GM23338 (cell line): ENCODE data around the gene RPP40.

Experiments
- CREB1 ChIP-seq: fragments of 250-450 bp; sonication (Bioruptor Pico); IDR thresholded peaks from 2 replicates; pipeline ENCODE4 v1.5.0; 2020; ENCODE audit warnings: low read depth, mild to moderate bottlenecking, moderate library complexity
- EZH2 ChIP-seq: fragments of 200-600 bp; sonication (generic); IDR thresholded peaks from one replicate; pipeline ENCODE4 v1.8.0; 2017; ENCODE audit warnings: antibody characterized with exemption, mild to moderate bottlenecking, low read depth; ENCODE audit not compliant: unreplicated experiment
- EZH2phosphoT487 ChIP-seq: fragments of 200-600 bp; sonication (generic); IDR thresholded peaks from one replicate; pipeline ENCODE4 v1.8.1; 2018; ENCODE audit warnings: antibody characterized with exemption; ENCODE audit not compliant: unreplicated experiment
- JUNB ChIP-seq: IDR thresholded peaks from one replicate; pipeline ENCODE4 v1.6.1; 2016; ENCODE audit warnings: antibody characterized with exemption; ENCODE audit not compliant: unreplicated experiment
- NANOG ChIP-seq: IDR thresholded peaks from 2 replicates; pipeline ENCODE4 v1.6.1; 2016; ENCODE audit warnings: antibody characterized with exemption, borderline replicate concordance
- POLR2AphosphoS5 ChIP-seq: IDR thresholded peaks from 2 replicates; pipeline ENCODE4 v1.6.1; 2016; ENCODE audit warnings: antibody characterized with exemption, low read depth
- STAT1 ChIP-seq: IDR thresholded peaks from one replicate; pipeline ENCODE4 v1.6.1; 2016; ENCODE audit warnings: antibody characterized with exemption; ENCODE audit not compliant: unreplicated experiment
- ZNF114 ChIP-seq: fragments of 250-450 bp; sonication (Bioruptor Pico); IDR thresholded peaks from 2 replicates; pipeline ENCODE4 v1.5.0; 2020; ENCODE audit warnings: mild to moderate bottlenecking, moderate library complexity
- ZNF331 ChIP-seq: fragments of 250-450 bp; sonication (Bioruptor Pico); IDR thresholded peaks from 2 replicates; pipeline ENCODE4 v1.5.0; 2020; ENCODE audit warnings: low read depth, mild to moderate bottlenecking, moderate library complexity
- TF ChIP-seq, protein P1 (sequence below), 2 experiments: fragments of 200-600 bp in 1 of 2; sonication (generic) in 1 of 2; conservative IDR thresholded peaks; 2 replicates each; pipeline versions ENCODE4 v1.5.1 to v1.6.1; 2016 to 2017; ENCODE audit warnings: antibody characterized with exemption in 2 of 2, low read depth in 2 of 2, mild to moderate bottlenecking in 2 of 2, moderate library complexity in 1 of 2
- TF ChIP-seq, protein P2 (sequence below): IDR thresholded peaks from one replicate; pipeline ENCODE4 v1.6.1; 2018; ENCODE audit warnings: antibody characterized with exemption; ENCODE audit not compliant: unreplicated experiment
- TF ChIP-seq, protein P3 (sequence below): IDR thresholded peaks from 2 replicates; pipeline ENCODE4 v1.6.1; 2016; ENCODE audit warnings: antibody characterized with exemption
- TF ChIP-seq, protein P4 (sequence below): fragments of 250-450 bp; sonication (Bioruptor Pico); IDR thresholded peaks from 2 replicates; pipeline ENCODE4 v1.5.0; 2020; ENCODE audit warnings: mild to moderate bottlenecking, moderate library complexity

DNA sequence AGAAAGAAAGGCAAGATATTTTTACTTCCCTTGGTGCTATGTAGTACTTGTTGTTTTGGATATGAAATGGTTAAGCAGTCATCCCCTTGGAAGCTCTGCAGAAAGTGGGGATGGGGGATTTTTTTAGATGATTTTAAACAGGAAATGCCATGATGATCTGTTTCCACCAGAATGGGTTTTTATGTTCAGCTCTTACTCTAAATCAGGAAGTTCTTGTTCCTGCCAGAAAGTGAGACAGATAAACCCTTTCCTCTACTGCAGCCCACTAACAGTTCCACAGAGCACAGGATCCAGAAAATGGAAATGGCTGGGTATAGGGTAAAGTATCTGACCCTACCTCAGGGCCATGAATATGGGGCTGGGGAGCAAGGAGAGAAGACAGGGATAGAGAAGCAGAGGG lies 49.2 kb upstream of the RPP40 start:
- TF ChIP-seq, protein P1, sequence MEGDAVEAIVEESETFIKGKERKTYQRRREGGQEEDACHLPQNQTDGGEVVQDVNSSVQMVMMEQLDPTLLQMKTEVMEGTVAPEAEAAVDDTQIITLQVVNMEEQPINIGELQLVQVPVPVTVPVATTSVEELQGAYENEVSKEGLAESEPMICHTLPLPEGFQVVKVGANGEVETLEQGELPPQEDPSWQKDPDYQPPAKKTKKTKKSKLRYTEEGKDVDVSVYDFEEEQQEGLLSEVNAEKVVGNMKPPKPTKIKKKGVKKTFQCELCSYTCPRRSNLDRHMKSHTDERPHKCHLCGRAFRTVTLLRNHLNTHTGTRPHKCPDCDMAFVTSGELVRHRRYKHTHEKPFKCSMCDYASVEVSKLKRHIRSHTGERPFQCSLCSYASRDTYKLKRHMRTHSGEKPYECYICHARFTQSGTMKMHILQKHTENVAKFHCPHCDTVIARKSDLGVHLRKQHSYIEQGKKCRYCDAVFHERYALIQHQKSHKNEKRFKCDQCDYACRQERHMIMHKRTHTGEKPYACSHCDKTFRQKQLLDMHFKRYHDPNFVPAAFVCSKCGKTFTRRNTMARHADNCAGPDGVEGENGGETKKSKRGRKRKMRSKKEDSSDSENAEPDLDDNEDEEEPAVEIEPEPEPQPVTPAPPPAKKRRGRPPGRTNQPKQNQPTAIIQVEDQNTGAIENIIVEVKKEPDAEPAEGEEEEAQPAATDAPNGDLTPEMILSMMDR (conservative IDR thresholded peaks at IDR 0.05; ENCODE audit: low read depth in 2 of 2) = no peak
- TF ChIP-seq EZH2phosphoT487 = no peak
- TF ChIP-seq EZH2 = no peak
- TF ChIP-seq, protein P2, sequence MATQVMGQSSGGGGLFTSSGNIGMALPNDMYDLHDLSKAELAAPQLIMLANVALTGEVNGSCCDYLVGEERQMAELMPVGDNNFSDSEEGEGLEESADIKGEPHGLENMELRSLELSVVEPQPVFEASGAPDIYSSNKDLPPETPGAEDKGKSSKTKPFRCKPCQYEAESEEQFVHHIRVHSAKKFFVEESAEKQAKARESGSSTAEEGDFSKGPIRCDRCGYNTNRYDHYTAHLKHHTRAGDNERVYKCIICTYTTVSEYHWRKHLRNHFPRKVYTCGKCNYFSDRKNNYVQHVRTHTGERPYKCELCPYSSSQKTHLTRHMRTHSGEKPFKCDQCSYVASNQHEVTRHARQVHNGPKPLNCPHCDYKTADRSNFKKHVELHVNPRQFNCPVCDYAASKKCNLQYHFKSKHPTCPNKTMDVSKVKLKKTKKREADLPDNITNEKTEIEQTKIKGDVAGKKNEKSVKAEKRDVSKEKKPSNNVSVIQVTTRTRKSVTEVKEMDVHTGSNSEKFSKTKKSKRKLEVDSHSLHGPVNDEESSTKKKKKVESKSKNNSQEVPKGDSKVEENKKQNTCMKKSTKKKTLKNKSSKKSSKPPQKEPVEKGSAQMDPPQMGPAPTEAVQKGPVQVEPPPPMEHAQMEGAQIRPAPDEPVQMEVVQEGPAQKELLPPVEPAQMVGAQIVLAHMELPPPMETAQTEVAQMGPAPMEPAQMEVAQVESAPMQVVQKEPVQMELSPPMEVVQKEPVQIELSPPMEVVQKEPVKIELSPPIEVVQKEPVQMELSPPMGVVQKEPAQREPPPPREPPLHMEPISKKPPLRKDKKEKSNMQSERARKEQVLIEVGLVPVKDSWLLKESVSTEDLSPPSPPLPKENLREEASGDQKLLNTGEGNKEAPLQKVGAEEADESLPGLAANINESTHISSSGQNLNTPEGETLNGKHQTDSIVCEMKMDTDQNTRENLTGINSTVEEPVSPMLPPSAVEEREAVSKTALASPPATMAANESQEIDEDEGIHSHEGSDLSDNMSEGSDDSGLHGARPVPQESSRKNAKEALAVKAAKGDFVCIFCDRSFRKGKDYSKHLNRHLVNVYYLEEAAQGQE = no peak
- no peak for TF ChIP-seq POLR2AphosphoS5
- TF ChIP-seq NANOG = no peak
- TF ChIP-seq ZNF114 (CRISPR knock-in tag) = no peak
- no peak for TF ChIP-seq CREB1 (CRISPR knock-in tag)
- TF ChIP-seq JUNB = no peak
- TF ChIP-seq, protein P3, sequence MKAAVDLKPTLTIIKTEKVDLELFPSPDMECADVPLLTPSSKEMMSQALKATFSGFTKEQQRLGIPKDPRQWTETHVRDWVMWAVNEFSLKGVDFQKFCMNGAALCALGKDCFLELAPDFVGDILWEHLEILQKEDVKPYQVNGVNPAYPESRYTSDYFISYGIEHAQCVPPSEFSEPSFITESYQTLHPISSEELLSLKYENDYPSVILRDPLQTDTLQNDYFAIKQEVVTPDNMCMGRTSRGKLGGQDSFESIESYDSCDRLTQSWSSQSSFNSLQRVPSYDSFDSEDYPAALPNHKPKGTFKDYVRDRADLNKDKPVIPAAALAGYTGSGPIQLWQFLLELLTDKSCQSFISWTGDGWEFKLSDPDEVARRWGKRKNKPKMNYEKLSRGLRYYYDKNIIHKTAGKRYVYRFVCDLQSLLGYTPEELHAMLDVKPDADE = no peak
- TF ChIP-seq STAT1 = no peak
- TF ChIP-seq ZNF331 = no peak
- TF ChIP-seq, protein P4, sequence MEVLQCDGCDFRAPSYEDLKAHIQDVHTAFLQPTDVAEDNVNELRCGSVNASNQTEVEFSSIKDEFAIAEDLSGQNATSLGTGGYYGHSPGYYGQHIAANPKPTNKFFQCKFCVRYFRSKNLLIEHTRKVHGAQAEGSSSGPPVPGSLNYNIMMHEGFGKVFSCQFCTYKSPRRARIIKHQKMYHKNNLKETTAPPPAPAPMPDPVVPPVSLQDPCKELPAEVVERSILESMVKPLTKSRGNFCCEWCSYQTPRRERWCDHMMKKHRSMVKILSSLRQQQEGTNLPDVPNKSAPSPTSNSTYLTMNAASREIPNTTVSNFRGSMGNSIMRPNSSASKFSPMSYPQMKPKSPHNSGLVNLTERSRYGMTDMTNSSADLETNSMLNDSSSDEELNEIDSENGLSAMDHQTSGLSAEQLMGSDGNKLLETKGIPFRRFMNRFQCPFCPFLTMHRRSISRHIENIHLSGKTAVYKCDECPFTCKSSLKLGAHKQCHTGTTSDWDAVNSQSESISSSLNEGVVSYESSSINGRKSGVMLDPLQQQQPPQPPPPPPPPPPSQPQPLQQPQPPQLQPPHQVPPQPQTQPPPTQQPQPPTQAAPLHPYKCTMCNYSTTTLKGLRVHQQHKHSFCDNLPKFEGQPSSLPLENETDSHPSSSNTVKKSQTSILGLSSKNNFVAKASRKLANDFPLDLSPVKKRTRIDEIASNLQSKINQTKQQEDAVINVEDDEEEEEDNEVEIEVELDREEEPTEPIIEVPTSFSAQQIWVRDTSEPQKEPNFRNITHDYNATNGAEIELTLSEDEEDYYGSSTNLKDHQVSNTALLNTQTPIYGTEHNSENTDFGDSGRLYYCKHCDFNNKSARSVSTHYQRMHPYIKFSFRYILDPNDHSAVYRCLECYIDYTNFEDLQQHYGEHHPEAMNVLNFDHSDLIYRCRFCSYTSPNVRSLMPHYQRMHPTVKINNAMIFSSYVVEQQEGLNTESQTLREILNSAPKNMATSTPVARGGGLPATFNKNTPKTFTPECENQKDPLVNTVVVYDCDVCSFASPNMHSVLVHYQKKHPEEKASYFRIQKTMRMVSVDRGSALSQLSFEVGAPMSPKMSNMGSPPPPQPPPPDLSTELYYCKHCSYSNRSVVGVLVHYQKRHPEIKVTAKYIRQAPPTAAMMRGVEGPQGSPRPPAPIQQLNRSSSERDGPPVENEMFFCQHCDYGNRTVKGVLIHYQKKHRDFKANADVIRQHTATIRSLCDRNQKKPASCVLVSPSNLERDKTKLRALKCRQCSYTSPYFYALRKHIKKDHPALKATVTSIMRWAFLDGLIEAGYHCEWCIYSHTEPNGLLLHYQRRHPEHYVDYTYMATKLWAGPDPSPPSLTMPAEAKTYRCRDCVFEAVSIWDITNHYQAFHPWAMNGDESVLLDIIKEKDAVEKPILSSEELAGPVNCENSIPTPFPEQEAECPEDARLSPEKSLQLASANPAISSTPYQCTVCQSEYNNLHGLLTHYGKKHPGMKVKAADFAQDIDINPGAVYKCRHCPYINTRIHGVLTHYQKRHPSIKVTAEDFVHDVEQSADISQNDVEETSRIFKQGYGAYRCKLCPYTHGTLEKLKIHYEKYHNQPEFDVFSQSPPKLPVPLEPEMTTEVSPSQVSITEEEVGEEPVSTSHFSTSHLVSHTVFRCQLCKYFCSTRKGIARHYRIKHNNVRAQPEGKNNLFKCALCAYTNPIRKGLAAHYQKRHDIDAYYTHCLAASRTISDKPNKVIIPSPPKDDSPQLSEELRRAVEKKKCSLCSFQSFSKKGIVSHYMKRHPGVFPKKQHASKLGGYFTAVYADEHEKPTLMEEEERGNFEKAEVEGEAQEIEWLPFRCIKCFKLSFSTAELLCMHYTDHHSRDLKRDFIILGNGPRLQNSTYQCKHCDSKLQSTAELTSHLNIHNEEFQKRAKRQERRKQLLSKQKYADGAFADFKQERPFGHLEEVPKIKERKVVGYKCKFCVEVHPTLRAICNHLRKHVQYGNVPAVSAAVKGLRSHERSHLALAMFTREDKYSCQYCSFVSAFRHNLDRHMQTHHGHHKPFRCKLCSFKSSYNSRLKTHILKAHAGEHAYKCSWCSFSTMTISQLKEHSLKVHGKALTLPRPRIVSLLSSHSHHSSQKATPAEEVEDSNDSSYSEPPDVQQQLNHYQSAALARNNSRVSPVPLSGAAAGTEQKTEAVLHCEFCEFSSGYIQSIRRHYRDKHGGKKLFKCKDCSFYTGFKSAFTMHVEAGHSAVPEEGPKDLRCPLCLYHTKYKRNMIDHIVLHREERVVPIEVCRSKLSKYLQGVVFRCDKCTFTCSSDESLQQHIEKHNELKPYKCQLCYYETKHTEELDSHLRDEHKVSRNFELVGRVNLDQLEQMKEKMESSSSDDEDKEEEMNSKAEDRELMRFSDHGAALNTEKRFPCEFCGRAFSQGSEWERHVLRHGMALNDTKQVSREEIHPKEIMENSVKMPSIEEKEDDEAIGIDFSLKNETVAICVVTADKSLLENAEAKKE = no peak
